Measurements from ENCODE around the gene STAT2. TPM values are rescaled to one million over a fixed set of nuclear protein-coding genes. Genes with fewer than 3 reads are reported as not detected.

Gene STAT2
- total and polyA plus RNA-seq, 2 of the 13 experiments (the other 11 are each of a cell fraction or from before 2014, with no cell fraction given): 43.5 to 84.6 TPM

DNA sequence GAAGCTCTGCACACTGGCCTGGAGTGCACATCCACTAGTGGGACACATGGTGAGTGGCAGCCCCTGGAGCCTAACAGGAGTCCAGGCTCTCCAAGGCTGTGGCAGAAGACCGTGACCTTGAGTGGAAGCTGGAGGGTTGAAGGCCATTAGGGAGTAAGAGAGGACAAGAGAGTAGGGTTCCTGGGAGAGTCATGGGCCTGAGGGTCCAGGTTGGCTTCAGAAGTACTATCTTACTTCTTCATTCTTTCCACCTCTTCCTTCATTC lies 20.8 kb downstream of the STAT2 start (continued):
- TF ChIP-seq, protein P1, sequence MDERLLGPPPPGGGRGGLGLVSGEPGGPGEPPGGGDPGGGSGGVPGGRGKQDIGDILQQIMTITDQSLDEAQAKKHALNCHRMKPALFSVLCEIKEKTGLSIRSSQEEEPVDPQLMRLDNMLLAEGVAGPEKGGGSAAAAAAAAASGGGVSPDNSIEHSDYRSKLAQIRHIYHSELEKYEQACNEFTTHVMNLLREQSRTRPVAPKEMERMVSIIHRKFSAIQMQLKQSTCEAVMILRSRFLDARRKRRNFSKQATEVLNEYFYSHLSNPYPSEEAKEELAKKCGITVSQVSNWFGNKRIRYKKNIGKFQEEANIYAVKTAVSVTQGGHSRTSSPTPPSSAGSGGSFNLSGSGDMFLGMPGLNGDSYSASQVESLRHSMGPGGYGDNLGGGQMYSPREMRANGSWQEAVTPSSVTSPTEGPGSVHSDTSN (CRISPR knock-in tag; IDR thresholded peaks at IDR 0.05): peak; percentile 34; the same call in 1 of the 2 replicates
- no peak for TF ChIP-seq ZNF780A (CRISPR knock-in tag; IDR thresholded peaks at IDR 0.05)
- TF ChIP-seq, protein P2, sequence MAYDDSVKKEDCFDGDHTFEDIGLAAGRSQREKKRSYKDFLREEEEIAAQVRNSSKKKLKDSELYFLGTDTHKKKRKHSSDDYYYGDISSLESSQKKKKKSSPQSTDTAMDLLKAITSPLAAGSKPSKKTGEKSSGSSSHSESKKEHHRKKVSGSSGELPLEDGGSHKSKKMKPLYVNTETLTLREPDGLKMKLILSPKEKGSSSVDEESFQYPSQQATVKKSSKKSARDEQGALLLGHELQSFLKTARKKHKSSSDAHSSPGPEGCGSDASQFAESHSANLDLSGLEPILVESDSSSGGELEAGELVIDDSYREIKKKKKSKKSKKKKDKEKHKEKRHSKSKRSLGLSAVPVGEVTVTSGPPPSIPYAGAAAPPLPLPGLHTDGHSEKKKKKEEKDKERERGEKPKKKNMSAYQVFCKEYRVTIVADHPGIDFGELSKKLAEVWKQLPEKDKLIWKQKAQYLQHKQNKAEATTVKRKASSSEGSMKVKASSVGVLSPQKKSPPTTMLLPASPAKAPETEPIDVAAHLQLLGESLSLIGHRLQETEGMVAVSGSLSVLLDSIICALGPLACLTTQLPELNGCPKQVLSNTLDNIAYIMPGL (CRISPR knock-in tag; IDR thresholded peaks at IDR 0.05; ENCODE audit: borderline replicate concordance in 1 of 2, low read depth in 1 of 2): no peak
- TF ChIP-seq, protein P3, sequence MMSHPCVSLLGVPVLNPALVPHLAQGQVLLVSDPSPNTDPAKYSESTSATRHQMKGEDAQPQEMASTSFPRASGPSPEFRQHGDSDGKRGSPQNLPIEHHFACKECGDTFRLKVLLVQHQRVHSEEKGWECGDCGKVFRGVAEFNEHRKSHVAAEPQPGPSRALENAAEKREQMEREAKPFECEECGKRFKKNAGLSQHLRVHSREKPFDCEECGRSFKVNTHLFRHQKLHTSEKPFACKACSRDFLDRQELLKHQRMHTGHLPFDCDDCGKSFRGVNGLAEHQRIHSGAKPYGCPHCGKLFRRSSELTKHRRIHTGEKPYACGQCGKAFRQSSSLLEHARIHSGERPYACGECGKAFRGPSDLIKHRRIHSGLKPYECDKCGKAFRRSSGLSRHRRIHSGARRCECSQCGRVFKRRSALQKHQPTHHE (CRISPR knock-in tag; IDR thresholded peaks at IDR 0.05; ENCODE audit: borderline replicate concordance): no peak
- TF ChIP-seq, protein P4, sequence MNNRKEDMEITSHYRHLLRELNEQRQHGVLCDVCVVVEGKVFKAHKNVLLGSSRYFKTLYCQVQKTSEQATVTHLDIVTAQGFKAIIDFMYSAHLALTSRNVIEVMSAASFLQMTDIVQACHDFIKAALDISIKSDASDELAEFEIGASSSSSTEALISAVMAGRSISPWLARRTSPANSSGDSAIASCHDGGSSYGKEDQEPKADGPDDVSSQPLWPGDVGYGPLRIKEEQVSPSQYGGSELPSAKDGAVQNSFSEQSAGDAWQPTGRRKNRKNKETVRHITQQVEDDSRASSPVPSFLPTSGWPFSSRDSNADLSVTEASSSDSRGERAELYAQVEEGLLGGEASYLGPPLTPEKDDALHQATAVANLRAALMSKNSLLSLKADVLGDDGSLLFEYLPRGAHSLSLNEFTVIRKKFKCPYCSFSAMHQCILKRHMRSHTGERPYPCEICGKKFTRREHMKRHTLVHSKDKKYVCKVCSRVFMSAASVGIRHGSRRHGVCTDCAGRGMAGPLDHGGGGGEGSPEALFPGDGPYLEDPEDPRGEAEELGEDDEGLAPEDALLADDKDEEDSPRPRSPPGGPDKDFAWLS (CRISPR knock-in tag; IDR thresholded peaks at IDR 0.05; ENCODE audit: borderline replicate concordance): 0 out of 2 replicates have a peak, but pooled peaks have one; percentile 55
- no peak for TF ChIP-seq ZNF790 (CRISPR knock-in tag; IDR thresholded peaks at IDR 0.05; ENCODE audit: borderline replicate concordance)
- TF ChIP-seq NFRKB (IDR thresholded peaks at IDR 0.05): no peak
- TF ChIP-seq, protein P5, sequence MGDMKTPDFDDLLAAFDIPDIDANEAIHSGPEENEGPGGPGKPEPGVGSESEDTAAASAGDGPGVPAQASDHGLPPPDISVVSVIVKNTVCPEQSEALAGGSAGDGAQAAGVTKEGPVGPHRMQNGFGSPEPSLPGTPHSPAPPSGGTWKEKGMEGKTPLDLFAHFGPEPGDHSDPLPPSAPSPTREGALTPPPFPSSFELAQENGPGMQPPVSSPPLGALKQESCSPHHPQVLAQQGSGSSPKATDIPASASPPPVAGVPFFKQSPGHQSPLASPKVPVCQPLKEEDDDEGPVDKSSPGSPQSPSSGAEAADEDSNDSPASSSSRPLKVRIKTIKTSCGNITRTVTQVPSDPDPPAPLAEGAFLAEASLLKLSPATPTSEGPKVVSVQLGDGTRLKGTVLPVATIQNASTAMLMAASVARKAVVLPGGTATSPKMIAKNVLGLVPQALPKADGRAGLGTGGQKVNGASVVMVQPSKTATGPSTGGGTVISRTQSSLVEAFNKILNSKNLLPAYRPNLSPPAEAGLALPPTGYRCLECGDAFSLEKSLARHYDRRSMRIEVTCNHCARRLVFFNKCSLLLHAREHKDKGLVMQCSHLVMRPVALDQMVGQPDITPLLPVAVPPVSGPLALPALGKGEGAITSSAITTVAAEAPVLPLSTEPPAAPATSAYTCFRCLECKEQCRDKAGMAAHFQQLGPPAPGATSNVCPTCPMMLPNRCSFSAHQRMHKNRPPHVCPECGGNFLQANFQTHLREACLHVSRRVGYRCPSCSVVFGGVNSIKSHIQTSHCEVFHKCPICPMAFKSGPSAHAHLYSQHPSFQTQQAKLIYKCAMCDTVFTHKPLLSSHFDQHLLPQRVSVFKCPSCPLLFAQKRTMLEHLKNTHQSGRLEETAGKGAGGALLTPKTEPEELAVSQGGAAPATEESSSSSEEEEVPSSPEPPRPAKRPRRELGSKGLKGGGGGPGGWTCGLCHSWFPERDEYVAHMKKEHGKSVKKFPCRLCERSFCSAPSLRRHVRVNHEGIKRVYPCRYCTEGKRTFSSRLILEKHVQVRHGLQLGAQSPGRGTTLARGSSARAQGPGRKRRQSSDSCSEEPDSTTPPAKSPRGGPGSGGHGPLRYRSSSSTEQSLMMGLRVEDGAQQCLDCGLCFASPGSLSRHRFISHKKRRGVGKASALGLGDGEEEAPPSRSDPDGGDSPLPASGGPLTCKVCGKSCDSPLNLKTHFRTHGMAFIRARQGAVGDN (CRISPR knock-in tag; IDR thresholded peaks at IDR 0.05): peak; percentile 18; the same call in 1 of the 2 replicates
